RWPE2 (cell line): ENCODE measurements around the gene RAB15.

Experiments used
- ATAC-seq: fragments of 200-7000 bp; cut with Tn5 transposase; 3 replicates; pipeline ENCODE4 v1.9.1; 2021; ENCODE audit warnings: low read depth
- DNase-seq: peaks from one replicate; pipeline ENCODE4 v3.0.0-alpha.2; 2020; ENCODE audit warnings: low spot score
- H3K27ac ChIP-seq: fragments of 450-650 bp; 2 replicates; pipeline ENCODE4 v1.5.1; 2017; ENCODE audit warnings: mild to moderate bottlenecking; ENCODE audit not compliant: poor library complexity, severe bottlenecking
- H3K27me3 ChIP-seq: fragments of 250-450 bp; sonication (Bioruptor Pico); 2 replicates; pipeline ENCODE4 v1.5.1; 2021; ENCODE audit warnings: mild to moderate bottlenecking, moderate library complexity; ENCODE audit not compliant: insufficient read depth, poor library complexity, severe bottlenecking
- H3K36me3 ChIP-seq: fragments of 250-450 bp; sonication (Bioruptor Pico); 2 replicates; pipeline ENCODE4 v1.5.1; 2020; ENCODE audit warnings: low read depth, mild to moderate bottlenecking, moderate library complexity
- H3K4me1 ChIP-seq: fragments of 250-450 bp; sonication (Bioruptor Pico); 2 replicates; pipeline ENCODE4 v1.5.1; 2021; ENCODE audit warnings: mild to moderate bottlenecking, moderate library complexity; ENCODE audit not compliant: insufficient read depth, poor library complexity, severe bottlenecking
- H3K4me3 ChIP-seq: fragments of 250-450 bp; sonication (Bioruptor Pico); 2 replicates; pipeline ENCODE4 v1.5.1; 2021; ENCODE audit warnings: mild to moderate bottlenecking, moderate library complexity; ENCODE audit not compliant: severe bottlenecking
- H3K9me3 ChIP-seq: fragments of 250-450 bp; sonication (Bioruptor Pico); 2 replicates; pipeline ENCODE4 v1.5.1; 2021; ENCODE audit warnings: mild to moderate bottlenecking, moderate library complexity; ENCODE audit not compliant: severe bottlenecking
- CTCF ChIP-seq: fragments of 450-650 bp; IDR thresholded peaks from one replicate; pipeline ENCODE4 v1.5.1; 2017; ENCODE audit warnings: mild to moderate bottlenecking, moderate library complexity; ENCODE audit not compliant: poor library complexity, severe bottlenecking

The RAB15 gene

GRCh38 chr14:64938972-64939816 is 32.9 kb downstream of the RAB15 start:
- peaks cover 17% of the 10 kb centered on the region for H3K36me3 ChIP-seq
- ATAC-seq (no peak), DNase-seq (no peak)
- H3K27ac ChIP-seq = no peak overlapping the region
- H3K4me1 ChIP-seq = peaks cover 15% of the 10 kb centered on the region
- TF ChIP-seq CTCF = no peak
- no peak overlapping the region for H3K4me3 ChIP-seq
- H3K27me3 ChIP-seq = no peaks in the 10 kb centered on the region
- H3K9me3 ChIP-seq = no peaks in the 10 kb centered on the region

- ATAC-seq (0 out of 3 replicates have a peak, but pooled peaks have one; percentile 41), DNase-seq (no peak)
- TF ChIP-seq CTCF = peak; percentile 50
- Histone ChIP-seq H3K36me3 (peaks cover 30% of the 10 kb centered on the region), H3K4me3 (no peak overlapping the region), H3K9me3 (no peaks in the 10 kb centered on the region), H3K4me1 (peaks cover 10% of the 10 kb centered on the region), H3K27ac (no peak overlapping the region), H3K27me3 (no peaks in the 10 kb centered on the region)
These were observed 34.3 kb downstream of the RAB15 start for GRCh38 chr14:64937821-64938193.

GRCh38 chr14:64937171-64937820 is 34.8 kb downstream of the RAB15 start:
- peaks cover 5% of the 10 kb centered on the region for H3K4me1 ChIP-seq
- no peaks in the 10 kb centered on the region for H3K9me3 ChIP-seq
- H3K36me3 ChIP-seq = peaks cover 36% of the 10 kb centered on the region
- H3K27ac ChIP-seq = no peak overlapping the region
- no peaks in the 10 kb centered on the region for H3K27me3 ChIP-seq
- DNase-seq (no peak), ATAC-seq (no peak)
- no peak for TF ChIP-seq CTCF
- no peak overlapping the region for H3K4me3 ChIP-seq

- H3K4me3 ChIP-seq = no peak overlapping the region
- TF ChIP-seq CTCF = no peak
- H3K4me1 ChIP-seq = no peaks in the 10 kb centered on the region
- DNase-seq (no peak), ATAC-seq (no peak)
- H3K27ac ChIP-seq = no peak overlapping the region
- H3K27me3 ChIP-seq = no peaks in the 10 kb centered on the region
- H3K36me3 ChIP-seq = peaks cover 47% of the 10 kb centered on the region
- H3K9me3 ChIP-seq = no peaks in the 10 kb centered on the region
These were observed 36.6 kb downstream of the RAB15 start for GRCh38 chr14:64935508-64935907.
